ENCODE data around the gene R3HDM1.

R3HDM1 gene

GRCh38 chr2:135551356-135551755 is 20.1 kb downstream of the R3HDM1 start:
- Histone ChIP-seq H3K4me1 (ENCODE audit: insufficient read depth, poor library complexity, severe bottlenecking) (no peaks in the 10 kb centered on the region), H3K27ac (ENCODE audit: poor library complexity, severe bottlenecking) (no peak overlapping the region), H3K4me3 (ENCODE audit: severe bottlenecking) (no peak overlapping the region), H3K36me3 (ENCODE audit: low read depth) (no peaks in the 10 kb centered on the region), H3K9me3 (ENCODE audit: severe bottlenecking) (no peaks in the 10 kb centered on the region), H3K27me3 (ENCODE audit: insufficient read depth, poor library complexity, severe bottlenecking) (no peaks in the 10 kb centered on the region)
- ATAC-seq (ENCODE audit: low read depth), result no peak
- no peak for DNase-seq (ENCODE audit: low spot score)
- TF ChIP-seq CTCF (IDR thresholded peaks at IDR 0.05; ENCODE audit: poor library complexity, severe bottlenecking), result no peak

- no peak for TF ChIP-seq CTCF (IDR thresholded peaks at IDR 0.05; ENCODE audit: poor library complexity, severe bottlenecking)
- no peaks in the 10 kb centered on the region for H3K4me1 ChIP-seq (ENCODE audit: insufficient read depth, poor library complexity, severe bottlenecking)
- ATAC-seq (ENCODE audit: low read depth), result no peak
- no peak for DNase-seq (ENCODE audit: low spot score)
- no peaks in the 10 kb centered on the region for H3K36me3 ChIP-seq (ENCODE audit: low read depth)
- H3K4me3 ChIP-seq (ENCODE audit: severe bottlenecking), result no peak overlapping the region
- H3K27me3 ChIP-seq (ENCODE audit: insufficient read depth, poor library complexity, severe bottlenecking), result no peaks in the 10 kb centered on the region
- H3K27ac ChIP-seq (ENCODE audit: poor library complexity, severe bottlenecking), result no peak overlapping the region
- H3K9me3 ChIP-seq (ENCODE audit: severe bottlenecking), result no peaks in the 10 kb centered on the region
These were observed 21.6 kb downstream of the R3HDM1 start for GRCh38 chr2:135552887-135553286.

GRCh38 chr2:135555311-135555710 is 24.0 kb downstream of the R3HDM1 start:
- Histone ChIP-seq H3K27me3 (ENCODE audit: insufficient read depth, poor library complexity, severe bottlenecking) (no peaks in the 10 kb centered on the region), H3K9me3 (ENCODE audit: severe bottlenecking) (no peaks in the 10 kb centered on the region), H3K4me1 (ENCODE audit: insufficient read depth, poor library complexity, severe bottlenecking) (no peaks in the 10 kb centered on the region), H3K27ac (ENCODE audit: poor library complexity, severe bottlenecking) (no peak overlapping the region), H3K4me3 (ENCODE audit: severe bottlenecking) (no peak overlapping the region), H3K36me3 (ENCODE audit: low read depth) (no peaks in the 10 kb centered on the region; the same call in 1 of the 2 replicates)
- TF ChIP-seq CTCF (IDR thresholded peaks at IDR 0.05; ENCODE audit: poor library complexity, severe bottlenecking), result no peak
- DNase-seq (ENCODE audit: low spot score), result no peak
- no peak for ATAC-seq (ENCODE audit: low read depth)

- no peaks in the 10 kb centered on the region for H3K27me3 ChIP-seq (ENCODE audit: insufficient read depth, poor library complexity, severe bottlenecking)
- no peaks in the 10 kb centered on the region; the same call in 1 of the 2 replicates for H3K36me3 ChIP-seq (ENCODE audit: low read depth)
- DNase-seq (ENCODE audit: low spot score) (no peak), ATAC-seq (ENCODE audit: low read depth) (no peak)
- H3K4me3 ChIP-seq (ENCODE audit: severe bottlenecking), result no peak overlapping the region
- H3K4me1 ChIP-seq (ENCODE audit: insufficient read depth, poor library complexity, severe bottlenecking), result no peaks in the 10 kb centered on the region
- no peak overlapping the region for H3K27ac ChIP-seq (ENCODE audit: poor library complexity, severe bottlenecking)
- no peaks in the 10 kb centered on the region for H3K9me3 ChIP-seq (ENCODE audit: severe bottlenecking)
- no peak for TF ChIP-seq CTCF (IDR thresholded peaks at IDR 0.05; ENCODE audit: poor library complexity, severe bottlenecking)
These were observed 26.2 kb downstream of the R3HDM1 start for GRCh38 chr2:135557530-135557929.

- no peak overlapping the region for H3K4me3 ChIP-seq (ENCODE audit: severe bottlenecking)
- peaks cover 6% of the 10 kb centered on the region for H3K4me1 ChIP-seq (ENCODE audit: insufficient read depth, poor library complexity, severe bottlenecking)
- no peak for ATAC-seq (ENCODE audit: low read depth)
- no peak for DNase-seq (ENCODE audit: low spot score)
- no peaks in the 10 kb centered on the region for H3K9me3 ChIP-seq (ENCODE audit: severe bottlenecking)
- H3K36me3 ChIP-seq (ENCODE audit: low read depth), result no peaks in the 10 kb centered on the region; the same call in 1 of the 2 replicates
- TF ChIP-seq CTCF (IDR thresholded peaks at IDR 0.05; ENCODE audit: poor library complexity, severe bottlenecking), result no peak
- H3K27ac ChIP-seq (ENCODE audit: poor library complexity, severe bottlenecking), result no peak overlapping the region
- H3K27me3 ChIP-seq (ENCODE audit: insufficient read depth, poor library complexity, severe bottlenecking), result no peaks in the 10 kb centered on the region
These were observed 30.6 kb downstream of the R3HDM1 start for GRCh38 chr2:135561925-135562324.

Measured in RWPE2 (cell line).